A549 (cell line): ENCODE data around the gene BCL6.

ENCODE experiments used
- CEBPB ChIP-seq, 2 experiments: fragments of >200 bp in 1 of 2; sonication (Bioruptor Twin) in 1 of 2; formaldehyde crosslinking in 1 of 2; IDR thresholded peaks; 2 replicates each; pipeline ENCODE4 v1.6.1; 2012 to 2016
- CTCF ChIP-seq: fragments of >200 bp; sonication (Bioruptor Twin); formaldehyde crosslinking; IDR thresholded peaks from 3 replicates; pipeline ENCODE4 v1.5.1; 2016
- EHF ChIP-seq: fragments of 250-450 bp; sonication (Bioruptor Pico); IDR thresholded peaks from 2 replicates; pipeline ENCODE4 v1.5.0; 2020; ENCODE audit warnings: mild to moderate bottlenecking
- HOXA7 ChIP-seq: fragments of 250-450 bp; sonication (Bioruptor Pico); IDR thresholded peaks from 2 replicates; pipeline ENCODE4 v1.5.0; 2020; ENCODE audit warnings: mild to moderate bottlenecking, moderate library complexity
- JUNB ChIP-seq: fragments of >200 bp; sonication (Bioruptor Twin); formaldehyde crosslinking; IDR thresholded peaks from 2 replicates; pipeline ENCODE4 v1.6.1; 2016
- MAZ ChIP-seq: fragments of 150-350 bp; IDR thresholded peaks from 2 replicates; pipeline ENCODE4 v1.6.1; 2014; ENCODE audit warnings: antibody characterized with exemption, low read depth, low read length, borderline replicate concordance
- NFE2L2 ChIP-seq: fragments of 150-350 bp; conservative IDR thresholded peaks from 2 replicates; pipeline ENCODE4 v1.6.1; 2014; ENCODE audit warnings: low read length
- PHF8 ChIP-seq: fragments of 200-600 bp; sonication (generic); IDR thresholded peaks from 2 replicates; pipeline ENCODE4 v1.6.1; 2016; ENCODE audit warnings: low read depth, mild to moderate bottlenecking, antibody characterized with exemption, moderate library complexity, borderline replicate concordance
- POLR2A ChIP-seq: IDR thresholded peaks from 2 replicates; pipeline ENCODE4 v1.6.1; 2012; ENCODE audit warnings: mild to moderate bottlenecking, low read length
- REST ChIP-seq: fragments of 200-600 bp; sonication (generic); IDR thresholded peaks from 2 replicates; pipeline ENCODE4 v1.6.1; 2016; ENCODE audit warnings: antibody characterized with exemption, mild to moderate bottlenecking, moderate library complexity
- RNF2 ChIP-seq: fragments of 200-600 bp; sonication (generic); IDR thresholded peaks from 2 replicates; pipeline ENCODE4 v1.6.1; 2016; ENCODE audit warnings: low read depth, mild to moderate bottlenecking, antibody characterized with exemption, moderate library complexity, borderline replicate concordance
- ZFP36 ChIP-seq: fragments of 450-650 bp; IDR thresholded peaks from 2 replicates; pipeline ENCODE4 v1.6.1; 2014; ENCODE audit warnings: borderline replicate concordance; ENCODE audit not compliant: partially characterized antibody

- TF ChIP-seq JUNB (no peak), HOXA7 (CRISPR knock-in tag) (no peak), CTCF (no peak), EHF (no peak), CEBPB (IDR thresholded peaks at IDR 0.05) (no peak), MAZ (no peak), ZFP36 (no peak), PHF8 (no peak), POLR2A (no peak), REST (no peak), NFE2L2 (no peak), RNF2 (no peak)
Measured at GRCh38 chr3:187746059-187746441, 782 bp upstream of the BCL6 start.
